Adrenal gland (tissue), 12 donors: ENCODE results near the gene NRXN2. TPM values are rescaled to one million over a fixed set of nuclear protein-coding genes. Genes with fewer than 3 reads are reported as not detected.

Source experiments
- DNase-seq, 7 donors: peaks; one replicate each; pipeline ENCODE4 v3.0.0-alpha.2; 2019 to 2020
- H3K27ac ChIP-seq, 5 donors: fragments of 200-600 bp; sonication (generic) in 4 of 5; 1 replicate in 3 of 5; 2 replicates in 2 of 5; pipeline versions ENCODE4 v1.5.1 to v1.8.0; 2016 to 2020; ENCODE audit warnings: mild to moderate bottlenecking in 1 of 5
- H3K27me3 ChIP-seq: fragments of 200-600 bp; 2 replicates; pipeline ENCODE4 v1.8.0; 2021
- H3K36me3 ChIP-seq, 2 donors: fragments of 200-600 bp; replicated peaks in 1 of 2; 1 replicate in 1 of 2; 2 replicates in 1 of 2; pipeline versions ENCODE4 v1.5.1 to v1.8.0; 2018 to 2022
- H3K4me1 ChIP-seq, 2 donors: fragments of 200-600 bp; replicated peaks in 1 of 2; 1 replicate in 1 of 2; 2 replicates in 1 of 2; pipeline versions ENCODE4 v1.5.1 to v1.8.0; 2018 to 2021
- H3K4me3 ChIP-seq, 4 donors: fragments of 200-600 bp; sonication (generic) in 3 of 4; one replicate each; pipeline ENCODE4 v1.5.1; 2016 to 2018
- H3K9me3 ChIP-seq, 3 donors: fragments of 200-600 bp; sonication (generic) in 1 of 3; replicated peaks in 1 of 3; 1 replicate in 2 of 3; 2 replicates in 1 of 3; pipeline versions ENCODE4 v1.5.1 to v1.8.0; 2016 to 2021
- POLR2A ChIP-seq, 2 donors: fragments of 450-650 bp; IDR thresholded peaks; one replicate each; pipeline ENCODE4 v1.6.1; 2017; ENCODE audit warnings: antibody characterized with exemption in 2 of 2, mild to moderate bottlenecking in 2 of 2, moderate library complexity in 1 of 2
- WGBS, 4 donors: extraction: QIAGEN DNeasy Blood & Tissue Kit in 2 of 4; methylation state at CpG; one replicate each; pipeline versions ENCODE4 v1.1.5 to v1.1.7; 2013 to 2017; 5-methylcytosine and 5-hydroxymethylcytosine counted together
- intact Hi-C, 2 donors: fragments of 100-400 bp; cut with DNase I; formaldehyde crosslinking; loops; one replicate each; pipeline versions ENCODE4 v1.14.1 to v1.15.0; 2022 to 2023
- polyA plus RNA-seq, 3 donors: library from polyadenylated mRNA; stranded (reverse); fragments of 200-250 nt in 2 of 3; fragments of 350-450 nt in 1 of 3; fragmentation: Illumina TruSeq in 1 of 3; extraction: RNeasy Lipid Tissue Mini Kit (QIAGEN cat#74804) in 1 of 3; gene quantifications; one replicate each; pipeline ENCODE4 v1.2.3, GENCODE V29; 2013 to 2014
- total RNA-seq, 9 donors: library from RNA; depleted of rRNA in 4 of 9; stranded (reverse); fragments of >200 nt in 4 of 9; fragments of 120-200 nt in 1 of 9; fragmentation: NEBNext Ultra II Directional in 1 of 9; extraction: Animal tissue kit (Norgen Biotek cat#: 25700) in 1 of 9; gene quantifications; one replicate each; pipeline versions ENCODE4 v1.1.0 to v1.2.4, GENCODE V29; 2013 to 2023
- TF ChIP-seq, protein P1 (sequence below), 6 experiments: fragments of 450-650 bp in 4 of 6; fragments of 200-600 bp in 2 of 6; sonication (generic) in 1 of 6; IDR thresholded peaks; 1 replicate in 5 of 6; 2 replicates in 1 of 6; pipeline versions ENCODE4 v1.5.1 to v1.8.0; 2016 to 2021; ENCODE audit warnings: antibody characterized with exemption in 6 of 6, mild to moderate bottlenecking in 2 of 6, moderate library complexity in 1 of 6
- donor health status: healthy with polysubstance abuse.
- donor health status: Bipolar disorder and iron deficiency.
- donor health status: DM: yes; HTN: yes; CAD: no.
- donor health status: DM: no; HTN: no; CAD: no.
- donor health status: DM: no; HTN: no; CAD: no.
- donor health status: DM: yes; HTN: yes; CAD: no.

Gene NRXN2
- total and polyA plus RNA-seq, 12 donors: 1.7 to 17.1 (median 4.9) TPM

- 69 to 77% (median 75%) methylated on average over 9 to 15 of the region's 15 CpGs for WGBS, 4 donors
- H3K4me3 ChIP-seq: no peak overlapping the region
- peak overlapping the region in 1 of 5 donors; percentile 80 for H3K27ac ChIP-seq
- no peak for TF ChIP-seq POLR2A (IDR thresholded peaks at IDR 0.05)
- TF ChIP-seq, protein P1, sequence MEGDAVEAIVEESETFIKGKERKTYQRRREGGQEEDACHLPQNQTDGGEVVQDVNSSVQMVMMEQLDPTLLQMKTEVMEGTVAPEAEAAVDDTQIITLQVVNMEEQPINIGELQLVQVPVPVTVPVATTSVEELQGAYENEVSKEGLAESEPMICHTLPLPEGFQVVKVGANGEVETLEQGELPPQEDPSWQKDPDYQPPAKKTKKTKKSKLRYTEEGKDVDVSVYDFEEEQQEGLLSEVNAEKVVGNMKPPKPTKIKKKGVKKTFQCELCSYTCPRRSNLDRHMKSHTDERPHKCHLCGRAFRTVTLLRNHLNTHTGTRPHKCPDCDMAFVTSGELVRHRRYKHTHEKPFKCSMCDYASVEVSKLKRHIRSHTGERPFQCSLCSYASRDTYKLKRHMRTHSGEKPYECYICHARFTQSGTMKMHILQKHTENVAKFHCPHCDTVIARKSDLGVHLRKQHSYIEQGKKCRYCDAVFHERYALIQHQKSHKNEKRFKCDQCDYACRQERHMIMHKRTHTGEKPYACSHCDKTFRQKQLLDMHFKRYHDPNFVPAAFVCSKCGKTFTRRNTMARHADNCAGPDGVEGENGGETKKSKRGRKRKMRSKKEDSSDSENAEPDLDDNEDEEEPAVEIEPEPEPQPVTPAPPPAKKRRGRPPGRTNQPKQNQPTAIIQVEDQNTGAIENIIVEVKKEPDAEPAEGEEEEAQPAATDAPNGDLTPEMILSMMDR (IDR thresholded peaks at IDR 0.05): no peak
- H3K27me3 ChIP-seq: no peaks in the 10 kb centered on the region
- H3K9me3 ChIP-seq: no peaks in the 10 kb centered on the region
- DNase-seq: peak in 2 of 7 donors; percentile 13 to 15
- intact Hi-C loops: no loop called here
- peaks cover 0 to 7% of the 10 kb centered on the region in 2 donors for H3K36me3 ChIP-seq
- peaks cover 15 to 41% of the 10 kb centered on the region in 2 donors for H3K4me1 ChIP-seq
Measured at GRCh38 chr11:64758330-64759079, 35.5 kb upstream of the NRXN2 start.

GRCh38 chr11:64757549-64758329 is 34.7 kb upstream of the NRXN2 start:
- TF ChIP-seq POLR2A (IDR thresholded peaks at IDR 0.05): no peak
- TF ChIP-seq, protein P1 (IDR thresholded peaks at IDR 0.05): no peak
- WGBS, 4 donors: 84 to 89% (median 87%) methylated on average over 3 to 19 of the region's 19 CpGs
- H3K9me3 ChIP-seq: no peaks in the 10 kb centered on the region
- DNase-seq: peak in 1 of 7 donors; percentile 18
- H3K27me3 ChIP-seq: no peaks in the 10 kb centered on the region
- H3K4me1 ChIP-seq: peaks cover 8 to 34% of the 10 kb centered on the region in 2 donors
- H3K4me3 ChIP-seq: no peak overlapping the region
- H3K27ac ChIP-seq: no peak overlapping the region
- H3K36me3 ChIP-seq: no peaks in the 10 kb centered on the region
- intact Hi-C loops: no loop called here

DNA sequence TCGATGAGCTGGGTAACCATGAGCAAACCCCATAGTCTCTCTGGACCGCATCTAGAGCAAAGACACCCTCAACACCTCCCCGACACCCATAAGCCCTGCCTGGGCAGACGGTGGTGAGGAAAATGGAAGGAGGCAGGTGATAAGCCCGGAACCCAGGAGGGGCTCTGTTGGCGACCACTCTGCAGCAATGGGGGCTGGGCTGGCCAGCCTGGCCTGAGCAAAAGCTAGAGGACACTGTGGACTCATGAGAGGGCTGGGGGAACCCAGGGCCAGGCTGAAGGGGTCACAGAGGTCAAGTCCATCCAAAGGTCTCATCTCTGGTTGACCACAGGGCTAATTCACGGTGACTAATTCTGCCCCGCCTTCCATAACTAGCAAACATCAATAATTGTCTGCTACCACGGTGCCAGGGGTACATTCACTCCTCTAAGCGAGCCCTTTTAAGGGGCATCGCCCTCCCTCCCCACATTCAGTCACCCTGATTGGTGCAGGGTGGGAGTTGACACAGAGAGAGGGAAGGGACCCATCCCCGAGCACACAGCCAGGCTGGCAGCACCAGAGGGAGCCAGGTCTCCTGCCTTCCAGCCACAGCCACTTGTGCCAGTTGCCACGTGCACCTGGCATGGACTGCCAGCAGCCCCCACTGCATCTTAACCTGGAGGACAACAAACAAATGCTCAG is 32.8 kb upstream of the NRXN2 start:
- 85 to 91% (median 87%) methylated on average over 8 to 13 of the region's 13 CpGs for WGBS, 4 donors

More for the DNA sequence above, 32.8 kb upstream of the NRXN2 start:
- no peaks in the 10 kb centered on the region for H3K9me3 ChIP-seq
- peak in 1 of 7 donors; percentile 11 for DNase-seq
- H3K4me1 ChIP-seq: peaks cover 0 to 16% of the 10 kb centered on the region in 2 donors
- TF ChIP-seq, protein P1 (IDR thresholded peaks at IDR 0.05): no peak
- TF ChIP-seq POLR2A (IDR thresholded peaks at IDR 0.05): no peak
- intact Hi-C loops: no loop called here
- H3K27ac ChIP-seq: no peak overlapping the region
- no peaks in the 10 kb centered on the region for H3K27me3 ChIP-seq
- H3K36me3 ChIP-seq: no peaks in the 10 kb centered on the region
- H3K4me3 ChIP-seq: no peak overlapping the region
